LNCAP (cell line): Measurements from ENCODE around the gene C1QTNF12.

Experiments used
- CTCF ChIP-seq: fragments of 450-650 bp; IDR thresholded peaks from 2 replicates; pipeline ENCODE4 v1.5.1; 2017; ENCODE audit warnings: mild to moderate bottlenecking

The C1QTNF12 gene

DNA sequence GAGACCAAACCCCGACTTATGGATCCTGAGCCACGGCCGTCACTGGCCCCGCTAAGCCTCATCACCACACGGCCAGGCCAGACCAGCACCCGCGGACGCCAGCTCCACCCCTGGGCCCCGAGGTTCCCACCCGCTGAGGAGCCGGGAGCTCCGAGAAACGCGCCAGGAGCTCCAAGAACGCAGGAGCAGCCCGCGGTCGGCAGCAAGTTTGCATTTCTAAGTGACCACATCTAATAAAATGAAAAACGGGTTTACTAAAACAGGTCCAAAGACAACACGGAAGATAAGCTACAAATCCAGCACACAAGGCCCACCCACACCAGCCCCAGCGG, 8.1 kb upstream of the C1QTNF12 start:
- TF ChIP-seq CTCF, result no peak

GRCh38 chr1:1253972-1254666, 7.6 kb upstream of the C1QTNF12 start:
- TF ChIP-seq CTCF, result no peak

DNA sequence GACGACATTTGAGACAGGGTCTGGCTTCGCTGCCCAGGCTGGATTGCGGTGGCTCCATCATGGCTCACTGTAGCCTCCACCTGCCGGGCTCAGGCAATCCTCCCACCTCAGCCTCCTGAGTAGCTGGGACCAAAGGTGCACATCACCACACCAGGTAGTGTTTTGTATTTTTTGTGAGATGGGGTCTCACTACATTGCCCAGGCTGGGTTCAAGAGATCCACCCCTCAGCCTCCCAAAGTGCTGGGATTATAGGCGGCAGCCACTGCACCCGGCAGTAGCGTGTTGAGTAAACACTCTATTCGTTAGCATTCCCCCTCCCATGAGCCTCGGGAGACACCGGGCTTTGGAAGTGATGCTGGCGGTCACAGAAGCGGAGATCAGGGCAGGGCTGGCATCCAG, 6.8 kb upstream of the C1QTNF12 start:
- no peak for TF ChIP-seq CTCF

DNA sequence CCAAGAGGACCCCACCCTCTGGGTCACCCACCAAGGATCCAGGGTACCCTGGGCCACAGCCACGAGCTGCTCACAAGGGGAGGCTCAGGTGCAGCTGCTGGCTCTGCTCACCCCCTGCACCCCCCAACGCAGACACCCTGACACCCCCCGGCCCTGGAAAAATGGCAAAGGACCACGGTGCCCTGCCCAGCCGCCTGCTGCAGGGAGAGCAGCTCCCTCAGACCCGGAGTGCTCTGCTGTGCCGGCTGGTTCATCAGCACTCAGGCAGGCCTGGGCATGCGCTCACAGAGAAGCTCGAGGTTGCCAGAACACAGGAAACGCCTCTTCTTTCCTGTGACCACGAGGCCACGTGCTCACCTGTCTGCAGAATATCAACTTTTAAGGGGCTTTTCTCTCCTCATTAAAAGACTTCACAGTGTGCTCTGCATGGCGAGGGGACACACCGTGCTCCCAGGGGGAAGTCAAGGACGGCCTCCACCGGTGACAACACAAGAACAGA, 4.3 kb upstream of the C1QTNF12 start:
- no peak for TF ChIP-seq CTCF

GRCh38 chr1:1247341-1247913, 905 bp upstream of the C1QTNF12 start:
- no peak for TF ChIP-seq CTCF

GRCh38 chr1:1245817-1246576, 525 bp downstream of the C1QTNF12 start:
- no peak for TF ChIP-seq CTCF

- no peak for TF ChIP-seq CTCF
These were observed 1.2 kb downstream of the C1QTNF12 start for GRCh38 chr1:1245178-1245816.
